BLaER1 treated with 17β-estradiol and CSF1 and Interleukin-3, amounts not matched to agents 10 nM and 100 nM (cell line): Measurements from ENCODE around the gene OCEL1.
"Not testable (repeated sequence)": the region's sequence is repeated elsewhere in the genome, so short reads cannot be mapped to it uniquely, and the experiment has no call there.

ENCODE experiments used
- H3K27ac ChIP-seq, 11 experiments: shearing (Covaris generic); formaldehyde crosslinking; 2 replicates each; pipeline ENCODE4 v1.8.1; 2022
- H3K27me3 ChIP-seq, 11 experiments: shearing (Covaris generic); formaldehyde crosslinking; 2 replicates each; pipeline ENCODE4 v1.8.1; 2022
- H3K36me3 ChIP-seq, 11 experiments: shearing (Covaris generic); formaldehyde crosslinking; 2 replicates each; pipeline ENCODE4 v1.8.1; 2022
- H3K4me1 ChIP-seq, 10 experiments: shearing (Covaris generic); formaldehyde crosslinking; 2 replicates each; pipeline ENCODE4 v1.8.1; 2022
- H3K4me2 ChIP-seq, 11 experiments: shearing (Covaris generic); formaldehyde crosslinking; 2 replicates each; pipeline ENCODE4 v1.8.1; 2022
- H3K4me3 ChIP-seq, 10 experiments: shearing (Covaris generic); formaldehyde crosslinking; 2 replicates each; pipeline ENCODE4 v1.8.1; 2022
- H3K9ac ChIP-seq, 11 experiments: shearing (Covaris generic); formaldehyde crosslinking; 2 replicates each; pipeline ENCODE4 v1.8.1; 2022
- H3K9me3 ChIP-seq, 11 experiments: shearing (Covaris generic); formaldehyde crosslinking; replicated peaks in 1 of 11; 2 replicates each; pipeline ENCODE4 v1.8.1; 2022
- H4K20me1 ChIP-seq, 11 experiments: shearing (Covaris generic); formaldehyde crosslinking; 2 replicates each; pipeline ENCODE4 v1.8.1; 2022
- Cebpa-rat ChIP-seq, 11 experiments: shearing (Covaris generic); IDR thresholded peaks; 2 replicates each; pipeline ENCODE4 v1.8.1; 2022

OCEL1 gene

DNA sequence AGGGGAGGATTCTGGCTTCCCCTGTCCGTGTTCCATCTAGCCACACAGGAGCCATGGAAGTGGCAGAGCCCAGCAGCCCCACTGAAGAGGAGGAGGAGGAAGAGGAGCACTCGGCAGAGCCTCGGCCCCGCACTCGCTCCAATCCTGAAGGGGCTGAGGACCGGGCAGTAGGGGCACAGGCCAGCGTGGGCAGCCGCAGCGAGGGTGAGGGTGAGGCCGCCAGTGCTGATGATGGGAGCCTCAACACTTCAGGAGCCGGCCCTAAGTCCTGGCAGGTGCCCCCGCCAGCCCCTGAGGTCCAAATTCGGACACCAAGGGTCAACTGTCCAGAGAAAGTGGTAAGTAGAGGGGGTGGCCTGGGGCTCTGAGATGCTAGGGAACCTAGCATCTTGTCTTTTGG lies 42.7 kb downstream of the OCEL1 start:
- H3K4me2 ChIP-seq, result peak overlapping the region; percentile 89 to 100 (median 97)
- H3K27ac ChIP-seq, result peak overlapping the region in 10 of 11 experiments; percentile 75 to 91 (median 85); a peak in 20 of 22 replicates
- no peaks in the 10 kb centered on the region for H3K27me3 ChIP-seq
- no peak for TF ChIP-seq Cebpa-rat (IDR thresholded peaks at IDR 0.05)
- H3K36me3 ChIP-seq, result peaks cover 32 to 53% (median 48%) of the 10 kb centered on the region in 11 experiments
- peak overlapping the region in 7 of 10 experiments; percentile 75 to 94 (median 91); a peak in 9 of 20 replicates for H3K4me3 ChIP-seq
- H3K4me1 ChIP-seq, result peaks cover 34 to 54% (median 48%) of the 10 kb centered on the region in 10 experiments
- H3K9me3 ChIP-seq, result no peaks in the 10 kb centered on the region
- no peaks in the 10 kb centered on the region for H4K20me1 ChIP-seq
- H3K9ac ChIP-seq, result peak overlapping the region in 10 of 11 experiments; percentile 83 to 93 (median 88); a peak in 17 of 22 replicates

DNA sequence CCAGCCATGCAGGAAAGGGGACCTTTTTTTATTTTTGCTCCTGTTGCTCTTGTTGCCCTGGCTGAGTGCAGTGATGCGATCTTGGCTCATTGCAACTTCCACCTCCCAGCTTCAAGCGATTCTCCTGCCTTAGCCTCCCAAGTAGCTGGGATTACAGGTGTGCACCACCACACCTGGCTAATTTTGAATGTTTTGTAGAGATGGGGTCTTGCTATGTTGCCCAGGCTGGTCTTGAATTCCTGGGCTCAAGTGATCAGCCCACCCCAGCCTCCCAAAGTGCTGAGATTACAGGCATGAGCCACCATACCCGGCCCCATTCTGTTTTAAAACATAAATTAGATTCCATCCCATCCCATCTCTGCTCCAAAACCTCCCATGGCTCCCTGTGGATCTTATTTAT lies 48.9 kb downstream of the OCEL1 start:
- not testable (repeated sequence) for H4K20me1 ChIP-seq, H3K9me3 ChIP-seq, H3K4me2 ChIP-seq, H3K27me3 ChIP-seq, H3K4me3 ChIP-seq, H3K9ac ChIP-seq, H3K27ac ChIP-seq
- H3K36me3 ChIP-seq, result peaks cover 70 to 100% (median 92%) of the 10 kb centered on the region in 11 experiments
- H3K4me1 ChIP-seq, result peaks cover 0 to 18% (median 10%) of the 10 kb centered on the region in 10 experiments; a peak in 15 of 20 replicates

DNA sequence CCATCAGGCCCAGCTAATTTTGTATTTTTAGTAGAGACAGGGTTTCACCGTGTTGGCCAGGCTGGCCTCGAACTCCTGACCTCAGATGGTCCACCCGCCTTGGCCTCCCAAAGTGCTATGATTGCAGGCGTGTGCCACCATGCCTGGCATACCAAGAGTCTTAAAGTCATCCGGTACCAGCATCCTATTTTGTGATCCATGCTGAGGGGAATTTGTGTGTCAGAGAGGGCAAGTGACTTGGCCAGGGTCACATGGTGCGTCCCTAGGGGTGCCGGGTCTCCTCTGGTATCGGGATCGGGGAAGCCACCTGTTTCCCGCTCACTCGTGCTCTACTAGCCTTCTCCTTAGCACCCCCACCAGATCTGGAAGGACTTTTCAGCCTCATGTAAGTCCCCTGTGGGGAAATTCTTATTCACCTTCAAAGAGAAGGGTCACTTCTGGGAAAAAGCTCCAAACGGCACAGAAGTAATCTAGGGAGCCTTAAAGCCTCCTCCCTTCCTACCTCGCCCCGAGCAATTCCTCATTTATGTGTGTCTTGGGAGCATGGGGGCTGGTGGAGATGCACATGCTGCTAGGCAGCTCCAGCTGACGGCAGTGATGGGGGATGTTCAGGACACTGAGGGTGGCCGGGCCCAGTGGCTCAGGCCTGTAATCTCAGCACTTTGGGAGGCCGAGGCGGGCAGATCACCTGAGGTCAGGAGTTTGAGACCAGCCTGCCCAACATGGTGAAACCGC lies 49.6 kb downstream of the OCEL1 start:
- no peak overlapping the region for H3K4me3 ChIP-seq
- peaks cover 0 to 25% (median 12%) of the 10 kb centered on the region in 10 experiments; a peak in 19 of 20 replicates for H3K4me1 ChIP-seq
- H4K20me1 ChIP-seq, result no peaks in the 10 kb centered on the region
- no peaks in the 10 kb centered on the region for H3K27me3 ChIP-seq
- no peaks in the 10 kb centered on the region for H3K9me3 ChIP-seq
- no peak for TF ChIP-seq Cebpa-rat (IDR thresholded peaks at IDR 0.05)
- H3K4me2 ChIP-seq, result no peak overlapping the region
- 0 out of 22 replicates have a peak overlapping the region, but pooled peaks of 1 of the 11 experiments have one; percentile 14 for H3K9ac ChIP-seq
- peaks cover 69 to 95% (median 85%) of the 10 kb centered on the region in 11 experiments for H3K36me3 ChIP-seq
- H3K27ac ChIP-seq, result no peak overlapping the region
